Measurements from ENCODE around the gene CD99. TPM values are rescaled to one million over a fixed set of nuclear protein-coding genes. Genes with fewer than 3 reads are reported as not detected.

CD99 gene
- total and polyA plus RNA-seq, 2 experiments from 2014 or later: 467 to 474 TPM

GRCh38 chrX:2703991-2704369 is 12.9 kb downstream of the CD99 start:
- Histone ChIP-seq H3K4me3 (no peak overlapping the region), H3K27me3 (no peaks in the 10 kb centered on the region), H3K36me3 (no peaks in the 10 kb centered on the region), H3K9me3 (ENCODE audit: low read depth) (no peaks in the 10 kb centered on the region), H3K27ac (peak overlapping the region; percentile 96), H3K4me1 (ENCODE audit: low read depth) (peaks cover 59% of the 10 kb centered on the region)
- TF ChIP-seq CTCF (IDR thresholded peaks at IDR 0.05; ENCODE audit: low read depth, low read length): peak; percentile 27
- peak in 1 of 2 donors; percentile 62 for DNase-seq (ENCODE audit: low read depth in 1 of 2, low spot score in 1 of 2)

- Histone ChIP-seq H3K27ac (peak overlapping the region; percentile 62), H3K4me1 (ENCODE audit: low read depth) (peaks cover 58% of the 10 kb centered on the region)
- no peak for TF ChIP-seq CTCF (IDR thresholded peaks at IDR 0.05; ENCODE audit: low read depth, low read length)
Measured at GRCh38 chrX:2705046-2705832, 14.1 kb downstream of the CD99 start.

GRCh38 chrX:2707334-2707760 is 16.3 kb downstream of the CD99 start:
- DNase-seq (ENCODE audit: low read depth in 1 of 2, low spot score in 1 of 2): peak in 1 of 2 donors; percentile 67
- H3K27ac ChIP-seq: peak overlapping the region; percentile 54

More at GRCh38 chrX:2705046-2705832, 14.1 kb downstream of the CD99 start:
- peak in 1 of 2 donors; percentile 50 for DNase-seq (ENCODE audit: low read depth in 1 of 2, low spot score in 1 of 2)
- no peaks in the 10 kb centered on the region for H3K27me3 ChIP-seq
- H3K36me3 ChIP-seq: no peaks in the 10 kb centered on the region
- H3K9me3 ChIP-seq (ENCODE audit: low read depth): no peaks in the 10 kb centered on the region
- H3K4me3 ChIP-seq: no peak overlapping the region

GRCh38 chrX:2708021-2708420 is 16.9 kb downstream of the CD99 start:
- H3K36me3 ChIP-seq: no peaks in the 10 kb centered on the region
- DNase-seq (ENCODE audit: low read depth in 1 of 2, low spot score in 1 of 2): no peak
- no peaks in the 10 kb centered on the region for H3K9me3 ChIP-seq (ENCODE audit: low read depth)
- no peak overlapping the region for H3K4me3 ChIP-seq
- TF ChIP-seq CTCF (IDR thresholded peaks at IDR 0.05; ENCODE audit: low read depth, low read length): no peak
- H3K27ac ChIP-seq: peak overlapping the region; percentile 70
- H3K27me3 ChIP-seq: no peaks in the 10 kb centered on the region
- H3K4me1 ChIP-seq (ENCODE audit: low read depth): peaks cover 42% of the 10 kb centered on the region

More at GRCh38 chrX:2707334-2707760, 16.3 kb downstream of the CD99 start:
- H3K4me1 ChIP-seq (ENCODE audit: low read depth): peaks cover 46% of the 10 kb centered on the region
- H3K9me3 ChIP-seq (ENCODE audit: low read depth): no peaks in the 10 kb centered on the region
- no peaks in the 10 kb centered on the region for H3K36me3 ChIP-seq
- no peaks in the 10 kb centered on the region for H3K27me3 ChIP-seq
- no peak for TF ChIP-seq CTCF (IDR thresholded peaks at IDR 0.05; ENCODE audit: low read depth, low read length)
- no peak overlapping the region for H3K4me3 ChIP-seq

- Histone ChIP-seq H3K9me3 (ENCODE audit: low read depth) (no peaks in the 10 kb centered on the region), H3K4me1 (ENCODE audit: low read depth) (peaks cover 35% of the 10 kb centered on the region), H3K36me3 (no peaks in the 10 kb centered on the region), H3K27me3 (no peaks in the 10 kb centered on the region), H3K27ac (peak overlapping the region; percentile 70), H3K4me3 (no peak overlapping the region)
- no peak for DNase-seq (ENCODE audit: low read depth in 1 of 2, low spot score in 1 of 2)
- TF ChIP-seq CTCF (IDR thresholded peaks at IDR 0.05; ENCODE audit: low read depth, low read length): no peak
Measured at GRCh38 chrX:2708592-2709188, 17.6 kb downstream of the CD99 start.

Data from cardiac muscle cell (in vitro differentiated cells and primary cell).